Kidney (tissue), 14 donors: ENCODE measurements around the gene KPNA5. TPM values are rescaled to one million over a fixed set of nuclear protein-coding genes. Genes with fewer than 3 reads are reported as not detected.

Experiments used
- DNase-seq, 5 donors: peaks; one replicate each; pipeline ENCODE4 v3.0.0-alpha.2; 2013 to 2020
- FAIRE-seq: peaks from 2 replicates; lab custom pipeline; 2012; peaks lifted over from hg19 to GRCh38; lab: Jason Lieb, UNC
- H3K27ac ChIP-seq, 2 donors: one replicate each; pipeline ENCODE4 v1.7.0; 2013; ENCODE audit warnings: low read depth in 2 of 2, low read length in 2 of 2, inconsistent platforms in 1 of 2
- H3K27me3 ChIP-seq: one replicate; pipeline ENCODE4 v1.7.1; 2013; ENCODE audit warnings: low read length, inconsistent platforms; ENCODE audit not compliant: control insufficient read depth, insufficient read depth
- H3K36me3 ChIP-seq, 3 donors: one replicate each; pipeline versions ENCODE4 v1.7.0 to v1.7.1; 2013; ENCODE audit warnings: low read length in 3 of 3, control low read depth in 1 of 3, inconsistent platforms in 1 of 3; ENCODE audit not compliant: insufficient read depth in 3 of 3, control insufficient read depth in 2 of 3
- H3K4me1 ChIP-seq, 3 donors: one replicate each; pipeline versions ENCODE4 v1.7.0 to v1.7.1; 2013; ENCODE audit warnings: low read length in 3 of 3, inconsistent platforms in 1 of 3, low read depth in 1 of 3; ENCODE audit not compliant: control insufficient read depth in 2 of 3, insufficient read depth in 2 of 3
- H3K4me3 ChIP-seq, 3 donors: one replicate each; pipeline versions ENCODE4 v1.7.0 to v1.8.1; 2013; ENCODE audit warnings: low read length in 3 of 3, control low read depth in 1 of 3, inconsistent platforms in 1 of 3
- H3K9ac ChIP-seq, 3 donors: one replicate each; pipeline versions ENCODE4 v1.7.0 to v1.7.1; 2013; ENCODE audit warnings: low read length in 3 of 3, control low read depth in 1 of 3, inconsistent platforms in 1 of 3
- H3K9me3 ChIP-seq, 3 donors: one replicate each; pipeline versions ENCODE4 v1.7.0 to v1.7.1; 2013; ENCODE audit warnings: low read length in 3 of 3, control low read depth in 1 of 3, inconsistent platforms in 1 of 3; ENCODE audit not compliant: control insufficient read depth in 2 of 3, insufficient read depth in 1 of 3
- intact Hi-C: fragments of 100-400 bp; cut with DNase I; formaldehyde crosslinking; loops from one replicate; pipeline ENCODE4 v1.11.1; 2022
- polyA plus RNA-seq: library from polyadenylated mRNA; stranded (reverse); fragments of 350-450 nt; fragmentation: Illumina TruSeq; extraction: RNeasy Lipid Tissue Mini Kit (QIAGEN cat#74804); gene quantifications from one replicate; pipeline ENCODE4 v1.2.3, GENCODE V29; 2014; ENCODE audit warnings: low read depth, low replicate concordance; ENCODE audit not compliant: insufficient read depth
- total RNA-seq: library from RNA; stranded (reverse); fragmentation: NEBNext Ultra II Directional; extraction: Animal tissue kit (Norgen Biotek cat#: 25700); gene quantifications from one replicate; pipeline ENCODE4 v1.2.1, GENCODE V29; 2021
- TF ChIP-seq, protein P1 (sequence below): IDR thresholded peaks from 3 replicates; pipeline ENCODE4 v1.5.1; 2012; ENCODE audit warnings: mild to moderate bottlenecking, moderate library complexity, borderline replicate concordance; ENCODE audit not compliant: insufficient read depth; ENCODE audit errors: extremely low read depth
- donor health status: control.
- donor health status: control.
- donor health status: control.
- donor health status: control.
- donor health status: control.
- donor health status: DM: yes; HTN: yes; CAD: no.
- donor health status: Normal renal cell carcinoma (clear cell type).

Gene KPNA5
- total and polyA plus RNA-seq, 2 donors from 2014 or later: 2.5 to 18.2 TPM

DNA sequence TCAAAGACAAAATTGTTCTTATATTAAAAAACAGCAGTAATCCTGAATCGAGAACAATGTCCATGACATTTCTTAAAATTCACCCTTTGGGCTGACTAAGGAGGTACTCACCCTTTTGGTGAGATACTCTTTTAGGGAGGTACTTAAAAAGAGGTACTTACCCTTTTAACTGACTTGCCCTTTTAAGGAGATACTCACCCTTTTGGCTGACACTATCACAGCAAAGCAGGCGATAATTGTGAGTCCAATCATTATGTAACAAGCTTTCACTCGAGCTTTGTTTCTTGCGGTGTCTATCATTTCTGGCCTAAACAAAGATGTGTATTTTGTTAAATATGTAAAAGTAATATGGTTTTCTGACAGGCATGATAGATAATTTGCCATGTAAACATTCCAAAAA is 80.8 kb downstream of the KPNA5 start:
- no peak for FAIRE-seq
- Histone ChIP-seq H3K36me3 (no peaks in the 10 kb centered on the region), H3K27me3 (peaks cover 14% of the 10 kb centered on the region), H3K4me3 (no peak overlapping the region), H3K4me1 (no peaks in the 10 kb centered on the region), H3K9ac (no peak overlapping the region), H3K9me3 (no peaks in the 10 kb centered on the region), H3K27ac (no peak overlapping the region)
- TF ChIP-seq, protein P1, sequence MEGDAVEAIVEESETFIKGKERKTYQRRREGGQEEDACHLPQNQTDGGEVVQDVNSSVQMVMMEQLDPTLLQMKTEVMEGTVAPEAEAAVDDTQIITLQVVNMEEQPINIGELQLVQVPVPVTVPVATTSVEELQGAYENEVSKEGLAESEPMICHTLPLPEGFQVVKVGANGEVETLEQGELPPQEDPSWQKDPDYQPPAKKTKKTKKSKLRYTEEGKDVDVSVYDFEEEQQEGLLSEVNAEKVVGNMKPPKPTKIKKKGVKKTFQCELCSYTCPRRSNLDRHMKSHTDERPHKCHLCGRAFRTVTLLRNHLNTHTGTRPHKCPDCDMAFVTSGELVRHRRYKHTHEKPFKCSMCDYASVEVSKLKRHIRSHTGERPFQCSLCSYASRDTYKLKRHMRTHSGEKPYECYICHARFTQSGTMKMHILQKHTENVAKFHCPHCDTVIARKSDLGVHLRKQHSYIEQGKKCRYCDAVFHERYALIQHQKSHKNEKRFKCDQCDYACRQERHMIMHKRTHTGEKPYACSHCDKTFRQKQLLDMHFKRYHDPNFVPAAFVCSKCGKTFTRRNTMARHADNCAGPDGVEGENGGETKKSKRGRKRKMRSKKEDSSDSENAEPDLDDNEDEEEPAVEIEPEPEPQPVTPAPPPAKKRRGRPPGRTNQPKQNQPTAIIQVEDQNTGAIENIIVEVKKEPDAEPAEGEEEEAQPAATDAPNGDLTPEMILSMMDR: no peak
- no peak for DNase-seq
- intact Hi-C loops: no loop called here

DNA sequence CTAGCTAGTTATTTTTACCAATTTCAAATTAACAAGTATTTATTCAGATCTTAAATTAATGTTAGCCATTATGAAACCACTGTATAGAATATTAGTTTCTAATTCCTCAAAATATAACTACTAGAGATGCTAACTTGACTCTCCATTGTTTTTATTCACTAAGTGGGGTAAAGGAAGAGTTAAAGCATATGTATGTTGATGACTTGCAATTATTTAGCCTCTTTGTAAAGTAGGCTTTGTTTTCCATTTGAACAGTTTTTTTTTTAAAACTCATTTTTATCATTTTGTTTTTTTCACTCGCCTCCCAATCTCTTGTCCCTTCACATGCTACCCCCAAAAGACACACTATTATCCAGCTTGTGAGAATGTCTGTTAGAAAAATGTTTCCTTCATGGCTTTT is 81.2 kb downstream of the KPNA5 start:
- H3K36me3 ChIP-seq: no peaks in the 10 kb centered on the region
- TF ChIP-seq, protein P1: no peak
- no peak overlapping the region for H3K9ac ChIP-seq
- DNase-seq (no peak), FAIRE-seq (no peak)
- H3K9me3 ChIP-seq: no peaks in the 10 kb centered on the region
- H3K27me3 ChIP-seq: peaks cover 18% of the 10 kb centered on the region
- no peak overlapping the region for H3K4me3 ChIP-seq
- intact Hi-C loops: no loop called here
- no peaks in the 10 kb centered on the region for H3K4me1 ChIP-seq
- no peak overlapping the region for H3K27ac ChIP-seq

DNA sequence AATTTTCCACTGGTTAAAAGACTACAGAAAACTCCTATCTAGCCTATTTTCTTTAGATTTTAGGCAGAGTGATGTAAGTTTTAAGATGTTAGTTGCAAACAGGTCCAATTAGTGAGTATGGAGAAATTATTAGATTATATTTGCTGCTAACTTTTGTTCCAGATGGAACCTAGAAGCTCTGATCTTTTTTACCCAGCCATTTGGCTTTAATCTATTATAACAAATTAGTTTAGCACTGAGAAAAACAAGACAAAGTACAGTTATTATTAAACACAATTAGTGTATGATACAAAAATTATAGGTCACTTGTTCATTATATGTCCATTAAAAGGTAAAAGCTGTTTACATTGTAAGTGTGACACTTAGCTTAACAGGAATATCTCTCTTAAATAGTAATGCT is 82.0 kb downstream of the KPNA5 start:
- Histone ChIP-seq H3K4me3 (no peak overlapping the region), H3K9ac (no peak overlapping the region), H3K27ac (no peak overlapping the region), H3K9me3 (no peaks in the 10 kb centered on the region), H3K4me1 (no peaks in the 10 kb centered on the region), H3K36me3 (no peaks in the 10 kb centered on the region), H3K27me3 (peaks cover 18% of the 10 kb centered on the region)
- TF ChIP-seq, protein P1: no peak
- intact Hi-C loops: no loop called here
- DNase-seq (no peak), FAIRE-seq (no peak)
